Skeletal muscle tissue (tissue), 4 donors: Measurements from ENCODE around the gene RBCK1. TPM values are rescaled to one million over a fixed set of nuclear protein-coding genes. Genes with fewer than 3 reads are reported as not detected.
"Not testable (repeated sequence)": the region's sequence is repeated elsewhere in the genome, so short reads cannot be mapped to it uniquely, and the experiment has no call there.

Experiments
- H3K27ac ChIP-seq: one replicate; pipeline ENCODE4 v1.7.0; 2013; ENCODE audit warnings: mild to moderate bottlenecking, low read depth, low read length, inconsistent platforms
- H3K27me3 ChIP-seq, 3 donors: one replicate each; pipeline ENCODE4 v1.7.0; 2013; ENCODE audit warnings: low read length in 3 of 3; ENCODE audit not compliant: control insufficient read depth in 3 of 3, insufficient read depth in 3 of 3
- H3K36me3 ChIP-seq, 3 donors: one replicate each; pipeline ENCODE4 v1.7.0; 2013; ENCODE audit warnings: low read length in 3 of 3; ENCODE audit not compliant: control insufficient read depth in 3 of 3, insufficient read depth in 3 of 3
- H3K4me1 ChIP-seq, 3 donors: one replicate each; pipeline ENCODE4 v1.7.0; 2013; ENCODE audit warnings: low read length in 3 of 3, mild to moderate bottlenecking in 3 of 3; ENCODE audit not compliant: control insufficient read depth in 3 of 3, insufficient read depth in 3 of 3
- H3K4me3 ChIP-seq, 3 donors: one replicate each; pipeline ENCODE4 v1.7.0; 2013; ENCODE audit warnings: low read length in 3 of 3
- H3K9ac ChIP-seq, 3 donors: one replicate each; pipeline ENCODE4 v1.7.0; 2013; ENCODE audit warnings: low read length in 3 of 3, mild to moderate bottlenecking in 3 of 3, moderate library complexity in 2 of 3, low read depth in 1 of 3
- H3K9me3 ChIP-seq, 3 donors: one replicate each; pipeline ENCODE4 v1.7.0; 2013; ENCODE audit warnings: low read length in 3 of 3; ENCODE audit not compliant: control insufficient read depth in 3 of 3
- total RNA-seq: library from RNA; depleted of rRNA; stranded (reverse); fragments of >200 nt; gene quantifications from one replicate; pipeline ENCODE4 v1.2.3, GENCODE V29; 2014
- donor health status: Osteomylitis.

The RBCK1 gene
- total RNA-seq, 1 donor from 2014 or later: 29.2 TPM

DNA sequence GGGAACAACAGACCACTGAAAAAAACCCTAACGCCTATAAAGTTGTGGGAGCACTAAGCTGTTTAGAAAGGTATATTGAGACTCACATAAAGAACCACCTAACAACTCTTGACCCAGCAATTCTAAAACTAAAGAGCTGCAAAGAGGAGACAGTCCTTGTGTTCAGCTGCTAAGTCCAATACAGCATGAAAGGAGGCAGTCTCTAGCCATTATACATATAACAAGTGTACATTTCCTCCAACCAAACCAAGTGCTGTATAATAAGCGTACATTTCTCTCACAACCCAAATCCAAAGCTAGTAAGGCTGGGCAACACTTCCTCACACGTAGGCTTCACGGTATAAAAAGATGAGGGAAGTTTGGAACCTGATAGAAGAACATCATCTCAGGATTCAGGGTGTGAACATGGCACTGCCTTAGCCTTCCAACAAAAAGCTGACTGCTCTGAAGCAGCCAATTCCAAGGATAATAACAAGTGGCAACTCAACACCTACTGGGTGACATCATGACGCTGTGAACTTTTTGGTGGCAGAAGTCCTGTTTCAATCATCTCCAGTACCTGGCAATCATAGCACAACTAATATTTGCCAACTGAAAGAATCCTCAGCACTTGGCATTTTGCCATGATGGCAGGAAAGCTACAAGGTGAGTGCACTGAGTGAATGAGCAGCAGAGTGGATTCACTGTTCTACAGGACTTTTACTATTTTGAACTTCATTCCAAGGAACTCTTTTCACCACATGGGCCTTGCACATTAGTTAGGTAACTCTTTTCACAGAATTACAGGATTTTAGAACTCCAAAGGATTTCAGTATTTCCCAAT lies 37.6 kb downstream of the RBCK1 start:
- Histone ChIP-seq H3K9me3 (no peaks in the 10 kb centered on the region), H3K4me3 (no peak overlapping the region), H3K4me1 (peaks cover 15 to 25% (median 23%) of the 10 kb centered on the region in 3 donors), H3K27ac (no peak overlapping the region), H3K36me3 (peaks cover 15 to 22% (median 17%) of the 10 kb centered on the region in 3 donors), H3K9ac (no peak overlapping the region), H3K27me3 (no peaks in the 10 kb centered on the region)

DNA sequence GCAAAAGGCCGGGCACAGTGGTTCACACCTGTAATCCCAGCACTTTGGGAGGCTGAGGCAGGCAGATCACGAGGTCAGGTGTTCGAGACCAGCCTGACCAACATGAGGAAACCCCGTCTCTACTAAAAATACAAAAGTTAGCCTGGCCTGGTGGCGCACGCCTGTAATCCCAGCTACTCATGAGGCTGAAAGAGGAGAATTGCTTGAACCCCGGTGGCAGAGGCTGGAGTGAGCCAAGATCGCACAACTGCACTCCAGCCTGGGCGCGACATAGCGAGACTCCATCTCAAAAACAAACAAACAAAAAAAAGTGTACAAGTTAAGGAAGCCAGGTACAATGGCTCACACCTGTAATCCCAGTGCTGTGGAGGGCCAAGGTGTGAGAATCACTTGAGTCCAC lies 43.9 kb downstream of the RBCK1 start:
- not testable (repeated sequence) for H3K27me3 ChIP-seq, H3K36me3 ChIP-seq, H3K9ac ChIP-seq, H3K27ac ChIP-seq, H3K4me1 ChIP-seq, H3K9me3 ChIP-seq, H3K4me3 ChIP-seq

DNA sequence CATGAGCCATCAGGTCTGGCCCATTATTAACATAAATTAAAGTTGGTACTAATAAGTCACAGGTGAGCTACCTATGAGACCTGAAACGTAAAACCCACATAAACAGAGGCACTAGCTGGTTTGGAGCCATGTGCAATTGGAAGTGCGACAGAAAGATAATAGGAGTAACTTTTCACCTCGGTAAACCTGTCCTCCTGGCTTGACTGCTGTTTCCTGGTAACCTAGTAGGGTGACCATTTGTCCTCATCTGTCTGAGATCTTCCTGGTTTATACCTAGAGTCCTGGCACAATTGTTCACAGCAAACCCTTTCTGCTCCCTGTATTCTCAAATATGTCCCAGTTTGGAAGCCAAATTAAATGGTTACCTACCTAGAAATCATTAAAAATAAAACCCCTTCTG lies 46.9 kb downstream of the RBCK1 start:
- Histone ChIP-seq H3K9me3 (no peaks in the 10 kb centered on the region), H3K27me3 (no peaks in the 10 kb centered on the region), H3K4me3 (no peak overlapping the region), H3K36me3 (no peaks in the 10 kb centered on the region), H3K4me1 (peaks cover 9 to 14% (median 13%) of the 10 kb centered on the region in 3 donors), H3K27ac (no peak overlapping the region), H3K9ac (no peak overlapping the region)

DNA sequence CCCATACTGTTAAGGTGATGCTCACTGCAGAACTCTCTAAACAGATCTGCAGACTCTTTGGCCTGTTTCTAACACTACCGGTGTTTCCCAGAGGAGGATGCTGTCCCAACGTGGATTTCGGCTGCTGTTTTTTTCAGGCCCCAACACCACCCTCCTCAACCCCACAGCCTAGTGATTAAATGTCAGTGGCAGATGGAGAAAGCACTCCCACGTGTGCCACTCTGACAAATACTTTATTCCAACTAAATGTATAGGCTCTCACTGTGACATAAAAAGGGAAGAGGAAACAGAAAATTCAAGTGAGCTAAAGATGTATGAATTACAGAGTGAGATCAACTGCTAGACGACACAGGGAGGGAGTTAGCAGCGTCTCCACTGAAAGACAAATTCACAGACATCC lies 50.7 kb downstream of the RBCK1 start:
- no peak overlapping the region for H3K27ac ChIP-seq

DNA sequence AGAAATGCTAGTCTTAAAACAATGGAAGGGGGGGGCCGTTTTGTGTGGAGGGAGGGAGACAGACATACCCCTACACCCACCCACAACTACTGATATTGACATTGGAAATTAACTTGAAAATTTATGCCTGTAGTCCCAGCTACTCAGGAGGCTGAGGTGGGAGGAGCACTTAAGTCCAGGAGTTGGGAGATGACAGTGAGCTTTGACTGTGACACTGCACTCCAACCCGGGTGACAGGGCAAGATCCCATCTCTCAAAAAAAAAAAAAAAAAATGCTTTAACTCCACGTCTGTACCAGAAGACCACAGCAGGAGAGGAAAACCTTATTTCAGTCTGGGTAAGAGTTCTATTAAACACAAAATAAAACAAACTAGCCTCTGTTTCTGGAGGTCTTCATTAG lies 52.1 kb downstream of the RBCK1 start:
- H3K4me3 ChIP-seq: peak overlapping the region in 2 of 3 donors; percentile 12 to 24
- peak overlapping the region in 2 of 3 donors; percentile 34 to 44 for H3K9ac ChIP-seq
- no peaks in the 10 kb centered on the region for H3K9me3 ChIP-seq
- H3K27ac ChIP-seq: no peak overlapping the region
- no peaks in the 10 kb centered on the region for H3K27me3 ChIP-seq
- H3K36me3 ChIP-seq: no peaks in the 10 kb centered on the region
- peaks cover 25 to 38% (median 35%) of the 10 kb centered on the region in 3 donors for H3K4me1 ChIP-seq

More for the DNA sequence above, 50.7 kb downstream of the RBCK1 start:
- H3K9me3 ChIP-seq: no peaks in the 10 kb centered on the region
- no peaks in the 10 kb centered on the region for H3K27me3 ChIP-seq
- H3K36me3 ChIP-seq: no peaks in the 10 kb centered on the region
- peak overlapping the region in 1 of 3 donors; percentile 14 for H3K9ac ChIP-seq
- no peak overlapping the region for H3K4me3 ChIP-seq
- peaks cover 25 to 38% (median 35%) of the 10 kb centered on the region in 3 donors for H3K4me1 ChIP-seq

DNA sequence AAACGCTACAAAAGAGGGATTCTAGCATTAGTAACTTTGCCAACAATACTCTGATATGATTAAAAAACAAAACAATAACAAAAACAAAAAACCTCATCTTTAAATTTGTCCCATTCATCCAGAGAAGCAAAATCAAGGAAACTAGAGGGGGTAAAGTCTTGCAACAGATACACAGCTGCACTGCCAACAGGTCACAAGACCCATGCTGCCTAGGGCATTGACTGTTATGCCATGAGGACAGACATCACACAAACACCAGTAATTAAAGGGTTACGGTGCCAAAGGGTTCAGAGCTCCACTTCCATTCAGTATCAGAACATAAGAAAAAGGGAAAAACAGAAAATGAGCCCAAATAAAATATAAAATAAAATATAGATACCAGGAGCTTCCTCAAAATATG lies 52.6 kb downstream of the RBCK1 start:
- Histone ChIP-seq H3K36me3 (no peaks in the 10 kb centered on the region), H3K9ac (peak overlapping the region in 1 of 3 donors; percentile 19), H3K4me3 (peak overlapping the region in 2 of 3 donors; percentile 12 to 91), H3K27ac (no peak overlapping the region), H3K27me3 (no peaks in the 10 kb centered on the region), H3K9me3 (no peaks in the 10 kb centered on the region), H3K4me1 (peaks cover 25 to 38% (median 35%) of the 10 kb centered on the region in 3 donors)

DNA sequence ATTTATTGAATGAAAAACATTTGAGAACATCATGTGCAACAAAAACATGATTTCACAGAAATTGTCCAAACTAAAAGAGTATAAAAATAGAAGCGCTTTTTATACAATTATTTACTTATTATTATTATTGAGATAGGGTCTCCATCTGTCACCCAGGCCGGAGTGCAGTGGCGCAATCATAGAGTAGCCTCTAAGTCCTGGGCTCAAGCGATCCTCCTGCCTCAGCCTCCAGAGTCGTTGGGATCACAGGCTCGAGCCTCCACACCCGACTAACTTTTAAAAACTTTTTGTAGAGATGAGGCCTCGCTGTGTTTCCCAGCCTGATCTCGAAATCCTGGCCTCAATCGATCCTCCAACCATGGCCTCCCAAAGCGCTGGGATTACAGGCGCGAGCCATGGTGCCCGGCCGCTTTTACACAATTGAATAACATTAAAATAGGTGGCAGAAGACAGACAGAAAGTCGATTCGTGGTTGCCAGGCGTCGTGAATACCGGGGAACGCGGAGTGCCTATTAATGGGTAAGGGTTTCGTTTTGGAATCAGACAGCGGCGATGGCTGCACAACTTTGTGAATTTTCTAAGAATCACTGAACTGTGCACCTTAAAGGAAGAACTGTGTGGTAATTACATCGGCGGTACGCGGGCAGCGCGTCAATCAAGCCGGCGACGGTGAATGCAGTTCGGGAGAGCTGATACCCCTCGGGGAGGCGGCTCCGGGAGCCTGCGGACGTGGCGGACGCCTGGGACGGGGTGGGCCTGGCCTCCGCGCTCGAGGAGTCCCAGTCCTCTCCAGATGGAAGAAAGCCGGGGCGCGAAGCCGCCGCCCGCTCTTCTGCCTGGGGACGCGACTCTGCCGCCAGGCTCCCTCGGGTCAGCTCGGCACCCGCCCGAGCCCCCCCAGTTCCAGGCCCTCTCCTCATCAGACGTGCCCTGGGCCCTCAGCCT lies 53.4 kb downstream of the RBCK1 start:
- Histone ChIP-seq H3K9ac (peak overlapping the region; percentile 87 to 93 (median 91)), H3K4me1 (peaks cover 25 to 38% (median 35%) of the 10 kb centered on the region in 3 donors), H3K27ac (peak overlapping the region; percentile 85), H3K36me3 (no peaks in the 10 kb centered on the region), H3K27me3 (no peaks in the 10 kb centered on the region), H3K9me3 (no peaks in the 10 kb centered on the region), H3K4me3 (peak overlapping the region; percentile 85 to 91 (median 88))

DNA sequence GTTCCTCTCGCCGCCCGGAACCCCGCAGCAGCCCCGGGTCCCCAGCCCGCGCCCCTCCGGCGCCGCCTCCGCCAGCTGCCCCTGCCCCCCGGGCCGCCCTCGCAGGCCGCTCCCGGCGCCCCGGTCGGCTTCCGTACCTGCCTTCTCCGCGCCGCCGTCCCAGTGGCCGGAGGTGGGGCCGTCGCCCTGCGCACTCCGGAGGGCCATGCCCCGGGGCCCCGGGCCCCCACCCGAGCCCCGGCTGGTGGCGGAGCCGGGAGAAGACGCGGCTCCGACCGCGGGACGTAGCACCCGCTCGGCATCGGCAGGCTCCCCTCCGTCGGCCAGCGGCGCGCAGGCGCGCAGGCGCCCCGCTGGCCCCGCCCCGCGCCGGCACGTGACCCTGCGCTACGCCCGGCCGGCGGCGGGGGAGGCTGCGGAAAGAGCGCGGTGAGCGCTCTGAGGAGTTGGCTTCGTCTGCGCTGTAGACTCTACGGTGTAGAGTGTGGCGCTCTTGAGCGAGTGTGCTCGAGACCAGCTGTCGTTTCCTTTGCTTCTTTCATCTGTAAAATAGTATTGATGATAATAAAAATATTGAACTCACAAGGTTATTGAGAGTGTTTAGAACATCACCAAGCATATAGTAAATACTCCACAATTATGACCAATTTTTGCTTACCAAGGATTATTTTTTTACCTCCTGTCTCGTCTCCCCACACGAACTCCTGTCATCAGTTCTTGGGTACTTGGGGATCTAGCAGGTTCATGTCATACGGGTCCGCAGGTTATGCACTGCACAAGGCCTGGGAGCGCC lies 54.3 kb downstream of the RBCK1 start, which contains the start of gene TBC1D20:
Gene TBC1D20, minus strand, starts transcription at position 335 of the 793 bp plus-strand sequence. Its CDS starts 128 bp downstream, at position 207.
- H3K4me3 ChIP-seq: peak within 1 kb of the TSS; percentile 85 to 91 (median 88)
- no peaks in the 10 kb centered on the region for H3K27me3 ChIP-seq
- H3K9me3 ChIP-seq: no peaks in the 10 kb centered on the region
- no peaks in the 10 kb centered on the region for H3K36me3 ChIP-seq
- peaks cover 25 to 38% (median 35%) of the 10 kb centered on the region in 3 donors for H3K4me1 ChIP-seq
- peak within 1 kb of the TSS; percentile 87 to 93 (median 91) for H3K9ac ChIP-seq
- peak within 1 kb of the TSS; percentile 85 for H3K27ac ChIP-seq

DNA sequence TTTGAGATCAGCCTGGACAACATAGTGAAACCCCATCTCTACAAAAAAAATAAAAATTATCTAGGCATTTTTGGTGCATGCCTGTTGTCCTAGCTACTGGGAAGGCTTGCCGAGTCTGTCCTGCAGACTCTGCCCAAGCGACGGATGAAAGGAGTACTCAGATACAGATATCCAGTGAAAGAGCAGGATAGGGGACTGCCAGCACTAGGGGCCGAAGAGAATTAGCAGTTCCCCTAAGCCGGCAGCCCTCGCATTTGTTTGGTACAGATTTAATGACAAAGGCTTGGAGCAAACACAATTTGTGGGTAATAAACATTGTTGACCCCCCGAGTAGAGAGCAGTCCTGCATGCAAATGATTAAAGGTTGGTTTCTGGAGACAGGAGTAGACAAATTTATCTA lies 59.7 kb downstream of the RBCK1 start:
- Histone ChIP-seq H3K36me3 (no peaks in the 10 kb centered on the region), H3K9ac (no peak overlapping the region), H3K9me3 (no peaks in the 10 kb centered on the region), H3K27me3 (peaks cover 0 to 6% (median 0%) of the 10 kb centered on the region in 3 donors), H3K27ac (no peak overlapping the region), H3K4me3 (no peak overlapping the region), H3K4me1 (peaks cover 3 to 4% (median 4%) of the 10 kb centered on the region in 3 donors)
